HL-60 (cell line): ENCODE data around the gene TMEM151B.
A peak's percentile ranks its signal among the peaks of the same experiment; 100 is the strongest.

Experiments
- SPI1 ChIP-seq: IDR thresholded peaks from 2 replicates; pipeline ENCODE4 v1.6.1; 2012; ENCODE audit warnings: low read depth, mild to moderate bottlenecking, borderline replicate concordance
- TF ChIP-seq, protein P1 (sequence below): IDR thresholded peaks from one replicate; pipeline ENCODE4 v1.5.1; 2011; ENCODE audit warnings: low read length, control low read depth, inconsistent platforms; ENCODE audit not compliant: insufficient read depth

DNA sequence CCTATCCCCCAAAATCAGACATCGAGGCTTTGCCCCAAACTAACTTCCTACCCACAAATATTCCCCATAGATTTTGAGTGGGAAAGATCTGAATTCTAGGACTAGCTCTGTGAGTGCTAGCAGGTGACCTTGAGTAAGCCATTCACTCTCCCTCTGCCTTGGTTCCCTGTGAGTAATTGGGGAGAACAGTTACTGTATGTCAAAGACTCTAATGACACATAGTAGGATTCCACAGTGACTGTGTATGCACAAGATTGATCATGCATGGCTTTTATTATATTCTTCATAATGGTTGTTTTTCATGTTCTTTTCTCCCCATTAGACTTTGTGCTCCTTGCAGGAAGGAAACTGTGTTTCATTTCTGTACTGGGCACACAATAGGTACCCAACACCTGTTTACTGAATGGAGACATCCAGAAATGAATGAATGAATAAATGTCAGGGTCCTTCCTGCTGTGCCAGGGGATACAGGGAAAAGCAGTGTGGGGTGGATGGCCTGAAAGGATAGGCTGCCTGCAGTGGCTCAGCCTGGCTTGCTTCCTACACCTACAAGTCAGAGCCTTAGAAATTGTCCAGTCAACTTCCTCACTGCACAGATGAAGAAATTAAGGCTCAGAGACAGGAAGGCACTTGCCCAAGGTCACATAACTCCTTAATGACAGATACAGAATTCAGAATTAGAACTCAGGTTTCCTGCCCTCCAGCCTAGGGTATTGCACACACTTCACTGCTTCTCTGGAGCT, 901 bp upstream of the TMEM151B start:
- TF ChIP-seq, protein P1, sequence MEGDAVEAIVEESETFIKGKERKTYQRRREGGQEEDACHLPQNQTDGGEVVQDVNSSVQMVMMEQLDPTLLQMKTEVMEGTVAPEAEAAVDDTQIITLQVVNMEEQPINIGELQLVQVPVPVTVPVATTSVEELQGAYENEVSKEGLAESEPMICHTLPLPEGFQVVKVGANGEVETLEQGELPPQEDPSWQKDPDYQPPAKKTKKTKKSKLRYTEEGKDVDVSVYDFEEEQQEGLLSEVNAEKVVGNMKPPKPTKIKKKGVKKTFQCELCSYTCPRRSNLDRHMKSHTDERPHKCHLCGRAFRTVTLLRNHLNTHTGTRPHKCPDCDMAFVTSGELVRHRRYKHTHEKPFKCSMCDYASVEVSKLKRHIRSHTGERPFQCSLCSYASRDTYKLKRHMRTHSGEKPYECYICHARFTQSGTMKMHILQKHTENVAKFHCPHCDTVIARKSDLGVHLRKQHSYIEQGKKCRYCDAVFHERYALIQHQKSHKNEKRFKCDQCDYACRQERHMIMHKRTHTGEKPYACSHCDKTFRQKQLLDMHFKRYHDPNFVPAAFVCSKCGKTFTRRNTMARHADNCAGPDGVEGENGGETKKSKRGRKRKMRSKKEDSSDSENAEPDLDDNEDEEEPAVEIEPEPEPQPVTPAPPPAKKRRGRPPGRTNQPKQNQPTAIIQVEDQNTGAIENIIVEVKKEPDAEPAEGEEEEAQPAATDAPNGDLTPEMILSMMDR, result no peak
- peak; percentile 45; the same call in 1 of the 2 replicates for TF ChIP-seq SPI1
